IPS-15b (cell line): ENCODE measurements around the gene DIMT1.

Source experiments
- H3K27me3 ChIP-seq: one replicate; pipeline ENCODE4 v1.6.1; 2013; ENCODE audit warnings: low read length; ENCODE audit not compliant: control insufficient read depth, insufficient read depth
- H3K36me3 ChIP-seq: one replicate; pipeline ENCODE4 v1.6.1; 2013; ENCODE audit warnings: low read length; ENCODE audit not compliant: control insufficient read depth, insufficient read depth
- H3K4me1 ChIP-seq: one replicate; pipeline ENCODE4 v1.6.1; 2013; ENCODE audit warnings: mild to moderate bottlenecking, low read length; ENCODE audit not compliant: control insufficient read depth, insufficient read depth
- H3K4me3 ChIP-seq: one replicate; pipeline ENCODE4 v1.5.1; 2013; ENCODE audit warnings: low read depth, low read length
- H3K9ac ChIP-seq: one replicate; pipeline ENCODE4 v1.6.1; 2013; ENCODE audit warnings: low read depth, mild to moderate bottlenecking, low read length
- H3K9me3 ChIP-seq: one replicate; pipeline ENCODE4 v1.6.1; 2013; ENCODE audit warnings: mild to moderate bottlenecking, low read length; ENCODE audit not compliant: control insufficient read depth, insufficient read depth

The DIMT1 gene

GRCh38 chr5:62395210-62395950 lies 8.3 kb downstream of the DIMT1 start:
- Histone ChIP-seq H3K4me3 (no peak overlapping the region), H3K36me3 (peaks cover 7% of the 10 kb centered on the region), H3K9ac (no peak overlapping the region), H3K4me1 (no peaks in the 10 kb centered on the region), H3K9me3 (no peaks in the 10 kb centered on the region), H3K27me3 (no peaks in the 10 kb centered on the region)

GRCh38 chr5:62386824-62387223 lies 16.9 kb downstream of the DIMT1 start:
- peaks cover 5% of the 10 kb centered on the region for H3K36me3 ChIP-seq
- H3K4me3 ChIP-seq, result no peak overlapping the region
- H3K9ac ChIP-seq, result no peak overlapping the region
- no peaks in the 10 kb centered on the region for H3K4me1 ChIP-seq
- H3K27me3 ChIP-seq, result no peaks in the 10 kb centered on the region
- no peaks in the 10 kb centered on the region for H3K9me3 ChIP-seq

GRCh38 chr5:62385816-62386400 lies 17.8 kb downstream of the DIMT1 start:
- Histone ChIP-seq H3K27me3 (no peaks in the 10 kb centered on the region), H3K9me3 (no peaks in the 10 kb centered on the region), H3K36me3 (peaks cover 6% of the 10 kb centered on the region), H3K4me1 (no peaks in the 10 kb centered on the region), H3K4me3 (no peak overlapping the region), H3K9ac (no peak overlapping the region)

DNA sequence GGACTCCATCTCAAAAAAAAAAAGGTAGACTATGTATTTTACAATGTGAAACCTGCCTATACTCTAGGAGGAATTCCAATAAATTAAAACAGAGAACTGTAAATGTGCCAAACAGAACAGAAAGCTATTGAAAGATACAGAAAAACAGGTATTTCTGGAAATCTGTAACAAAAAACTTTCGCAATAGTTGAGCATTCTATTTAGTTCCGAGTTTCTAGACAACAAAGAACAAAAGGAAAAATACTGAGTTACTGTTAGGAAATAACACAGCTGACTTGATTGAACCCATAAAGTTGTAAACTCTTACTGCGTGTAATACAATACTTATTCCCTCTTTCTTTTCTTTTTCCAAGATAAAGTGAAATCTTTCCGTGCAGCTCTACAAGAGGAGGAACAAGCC lies 18.6 kb downstream of the DIMT1 start:
- Histone ChIP-seq H3K36me3 (peaks cover 6% of the 10 kb centered on the region), H3K27me3 (no peaks in the 10 kb centered on the region), H3K4me3 (no peak overlapping the region), H3K4me1 (no peaks in the 10 kb centered on the region), H3K9ac (no peak overlapping the region), H3K9me3 (no peaks in the 10 kb centered on the region)

DNA sequence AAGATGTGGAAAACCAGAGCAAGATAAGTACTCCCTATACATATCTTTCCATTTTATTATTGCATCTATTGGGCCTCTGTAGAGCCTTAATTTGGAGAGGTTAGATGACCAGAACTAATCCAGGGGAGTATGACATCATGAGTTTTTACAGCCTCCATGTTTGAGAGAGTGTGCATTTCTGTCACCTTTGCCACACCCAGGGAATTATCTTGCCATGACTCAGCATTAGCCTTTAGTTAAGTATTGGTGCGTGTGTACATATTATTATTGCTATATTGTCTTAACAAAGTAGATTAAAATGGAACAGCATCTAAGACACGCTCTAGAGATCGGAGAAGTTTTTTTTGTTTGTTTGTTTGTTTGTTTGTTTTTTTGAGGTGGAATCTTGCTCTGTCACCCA lies 27.6 kb downstream of the DIMT1 start:
- Histone ChIP-seq H3K27me3 (no peaks in the 10 kb centered on the region), H3K9ac (no peak overlapping the region), H3K4me1 (no peaks in the 10 kb centered on the region), H3K36me3 (peaks cover 7% of the 10 kb centered on the region), H3K9me3 (no peaks in the 10 kb centered on the region), H3K4me3 (no peak overlapping the region)

- H3K4me3 ChIP-seq, result no peak overlapping the region
- no peaks in the 10 kb centered on the region for H3K27me3 ChIP-seq
- no peaks in the 10 kb centered on the region for H3K4me1 ChIP-seq
- H3K9me3 ChIP-seq, result no peaks in the 10 kb centered on the region
- peaks cover 7% of the 10 kb centered on the region for H3K36me3 ChIP-seq
- no peak overlapping the region for H3K9ac ChIP-seq
These were observed 28.1 kb downstream of the DIMT1 start for GRCh38 chr5:62375627-62376026.

DNA sequence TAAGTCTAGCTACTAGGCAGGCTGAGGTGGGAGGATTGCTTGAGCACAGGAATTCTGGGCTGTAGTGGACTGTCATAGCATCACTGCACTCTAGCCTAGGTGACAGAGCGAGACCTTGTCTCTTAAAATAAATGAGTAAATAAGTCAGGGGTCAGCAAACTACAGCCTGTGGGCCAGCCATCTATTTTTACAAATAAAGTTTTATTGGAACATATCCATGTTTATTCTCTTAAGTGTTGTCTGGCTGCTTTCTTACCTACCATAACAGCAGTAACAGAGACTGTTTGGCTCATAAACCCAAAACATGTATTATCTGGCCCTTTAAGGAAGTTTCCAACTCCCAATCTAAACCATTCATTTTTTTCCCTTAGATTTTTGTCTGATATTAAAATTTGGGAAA lies 29.6 kb downstream of the DIMT1 start:
- no peaks in the 10 kb centered on the region for H3K4me1 ChIP-seq
- H3K36me3 ChIP-seq, result peaks cover 7% of the 10 kb centered on the region
- H3K4me3 ChIP-seq, result no peak overlapping the region
- H3K9ac ChIP-seq, result no peak overlapping the region
- H3K9me3 ChIP-seq, result no peaks in the 10 kb centered on the region
- no peaks in the 10 kb centered on the region for H3K27me3 ChIP-seq

GRCh38 chr5:62373382-62373781 lies 30.3 kb downstream of the DIMT1 start:
- Histone ChIP-seq H3K36me3 (peaks cover 7% of the 10 kb centered on the region), H3K9me3 (no peaks in the 10 kb centered on the region), H3K9ac (no peak overlapping the region), H3K4me1 (no peaks in the 10 kb centered on the region), H3K4me3 (no peak overlapping the region), H3K27me3 (no peaks in the 10 kb centered on the region)

DNA sequence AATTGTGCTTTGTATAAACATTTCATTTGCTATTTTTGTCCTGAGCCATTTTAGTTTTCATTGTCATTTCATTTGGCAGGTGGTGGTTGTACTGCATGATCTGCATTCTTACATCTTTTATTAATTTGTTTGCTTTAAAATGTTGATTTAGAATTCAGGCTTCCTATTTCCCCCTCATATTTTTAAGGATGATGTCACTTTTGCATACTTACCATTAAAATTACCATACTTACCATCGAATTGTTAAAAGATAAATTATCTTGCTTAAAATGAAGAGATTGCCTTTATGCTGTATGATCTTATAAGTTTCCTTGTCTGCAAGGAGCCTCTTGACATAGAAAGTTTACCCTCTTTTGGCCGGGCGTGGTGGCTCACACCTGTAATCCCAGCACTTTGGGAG lies 31.1 kb downstream of the DIMT1 start:
- H3K9ac ChIP-seq, result no peak overlapping the region
- no peaks in the 10 kb centered on the region for H3K4me1 ChIP-seq
- no peak overlapping the region for H3K4me3 ChIP-seq
- peaks cover 7% of the 10 kb centered on the region for H3K36me3 ChIP-seq
- H3K27me3 ChIP-seq, result no peaks in the 10 kb centered on the region
- no peaks in the 10 kb centered on the region for H3K9me3 ChIP-seq

GRCh38 chr5:62371409-62371808 lies 32.3 kb downstream of the DIMT1 start:
- H3K27me3 ChIP-seq, result no peaks in the 10 kb centered on the region
- no peaks in the 10 kb centered on the region for H3K4me1 ChIP-seq
- H3K9ac ChIP-seq, result no peak overlapping the region
- H3K9me3 ChIP-seq, result no peaks in the 10 kb centered on the region
- H3K4me3 ChIP-seq, result no peak overlapping the region
- H3K36me3 ChIP-seq, result peaks cover 7% of the 10 kb centered on the region

GRCh38 chr5:62369039-62369438 lies 34.7 kb downstream of the DIMT1 start:
- Histone ChIP-seq H3K9me3 (no peaks in the 10 kb centered on the region), H3K4me1 (no peaks in the 10 kb centered on the region), H3K4me3 (no peak overlapping the region), H3K27me3 (no peaks in the 10 kb centered on the region), H3K36me3 (peaks cover 9% of the 10 kb centered on the region), H3K9ac (no peak overlapping the region)

GRCh38 chr5:62362701-62363100 lies 41.0 kb downstream of the DIMT1 start:
- Histone ChIP-seq H3K9ac (no peak overlapping the region), H3K27me3 (no peaks in the 10 kb centered on the region), H3K4me3 (no peak overlapping the region), H3K9me3 (no peaks in the 10 kb centered on the region), H3K4me1 (no peaks in the 10 kb centered on the region), H3K36me3 (peaks cover 21% of the 10 kb centered on the region)
